ENCODE data around the gene HOXC12.

Gene HOXC12

DNA sequence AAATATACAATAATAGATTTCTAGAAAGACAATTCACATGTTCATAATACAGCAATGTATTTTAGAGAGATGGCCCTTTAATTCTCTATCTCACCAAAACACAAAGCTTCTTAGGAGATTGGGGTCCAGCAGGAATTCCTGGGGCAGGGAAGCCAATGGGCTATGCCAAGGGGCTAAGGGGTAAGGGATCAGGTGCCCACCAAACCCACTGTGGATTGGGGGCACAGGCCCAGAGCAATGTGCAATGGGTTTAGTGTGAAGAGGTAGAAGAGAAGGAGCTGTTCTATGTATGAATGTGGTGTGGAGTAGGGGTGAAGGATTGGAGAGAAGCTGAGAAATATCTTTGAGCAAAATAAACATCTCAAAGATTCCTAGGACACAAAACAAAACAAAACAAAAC is 13.5 kb upstream of the HOXC12 start:
- no peak for DNase-seq

DNA sequence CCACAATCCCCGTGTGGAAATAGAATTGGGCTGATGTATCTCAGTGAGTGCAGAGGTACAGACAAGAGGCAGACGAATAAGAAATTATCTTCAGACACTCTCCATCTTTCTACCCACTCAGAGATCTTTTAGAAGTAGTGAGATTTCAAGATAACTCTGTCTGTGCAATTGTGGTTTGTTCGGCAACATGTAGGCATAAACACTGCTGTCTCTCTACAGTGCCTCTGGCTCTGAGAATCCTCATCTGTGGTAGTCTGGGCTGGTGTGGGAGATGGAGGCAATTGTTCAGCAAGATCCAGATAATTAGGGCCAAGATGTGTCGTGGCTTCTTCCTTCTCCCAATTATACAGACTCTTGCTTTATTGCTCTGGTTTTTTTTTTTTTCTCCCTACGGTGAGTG is 13.0 kb upstream of the HOXC12 start:
- no peak for DNase-seq

DNA sequence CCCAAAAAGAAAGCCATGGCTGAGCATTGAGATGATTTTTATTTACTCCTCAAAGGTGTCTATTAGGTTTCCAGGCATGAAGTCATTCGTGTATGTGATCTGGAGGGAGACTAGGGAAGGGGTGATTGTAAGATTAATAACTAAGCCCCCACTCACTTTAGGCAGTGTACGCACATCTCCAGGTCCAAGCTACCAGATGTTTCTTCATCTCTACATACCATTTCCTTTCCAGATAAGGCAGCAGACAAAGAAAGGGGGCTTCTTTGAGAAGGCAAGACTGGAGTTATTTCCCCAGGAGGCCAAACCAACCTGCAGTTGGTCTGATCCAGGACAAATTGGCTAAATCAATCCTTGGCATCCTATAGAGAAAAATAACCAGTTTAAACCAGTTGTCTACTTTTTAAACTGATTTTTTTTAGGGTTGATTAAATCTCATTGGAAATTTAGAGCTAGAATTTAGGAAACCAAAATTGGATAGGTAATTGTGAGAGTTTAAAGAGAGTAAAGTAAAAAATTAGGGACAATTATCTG is 12.2 kb upstream of the HOXC12 start:
- DNase-seq = no peak

DNA sequence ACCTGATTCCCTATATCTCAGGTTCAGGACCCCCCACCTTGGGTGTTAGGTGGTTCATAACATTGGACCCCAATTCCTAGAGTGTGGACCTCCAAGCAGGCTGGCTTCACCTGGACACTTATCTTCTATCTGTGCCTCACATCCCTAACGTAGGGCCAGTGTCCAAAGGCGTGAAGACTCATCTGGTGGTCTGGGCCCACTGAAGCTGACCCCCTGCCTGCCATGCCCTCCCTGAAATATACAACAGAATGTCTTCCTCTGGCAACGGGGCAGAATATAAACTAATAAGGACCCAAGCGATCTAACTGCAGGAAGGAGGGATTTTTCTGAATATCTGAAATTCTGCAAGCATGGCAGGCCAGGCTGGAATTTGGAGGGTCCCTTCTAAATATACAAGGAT is 10.5 kb upstream of the HOXC12 start:
- DNase-seq = no peak

DNA sequence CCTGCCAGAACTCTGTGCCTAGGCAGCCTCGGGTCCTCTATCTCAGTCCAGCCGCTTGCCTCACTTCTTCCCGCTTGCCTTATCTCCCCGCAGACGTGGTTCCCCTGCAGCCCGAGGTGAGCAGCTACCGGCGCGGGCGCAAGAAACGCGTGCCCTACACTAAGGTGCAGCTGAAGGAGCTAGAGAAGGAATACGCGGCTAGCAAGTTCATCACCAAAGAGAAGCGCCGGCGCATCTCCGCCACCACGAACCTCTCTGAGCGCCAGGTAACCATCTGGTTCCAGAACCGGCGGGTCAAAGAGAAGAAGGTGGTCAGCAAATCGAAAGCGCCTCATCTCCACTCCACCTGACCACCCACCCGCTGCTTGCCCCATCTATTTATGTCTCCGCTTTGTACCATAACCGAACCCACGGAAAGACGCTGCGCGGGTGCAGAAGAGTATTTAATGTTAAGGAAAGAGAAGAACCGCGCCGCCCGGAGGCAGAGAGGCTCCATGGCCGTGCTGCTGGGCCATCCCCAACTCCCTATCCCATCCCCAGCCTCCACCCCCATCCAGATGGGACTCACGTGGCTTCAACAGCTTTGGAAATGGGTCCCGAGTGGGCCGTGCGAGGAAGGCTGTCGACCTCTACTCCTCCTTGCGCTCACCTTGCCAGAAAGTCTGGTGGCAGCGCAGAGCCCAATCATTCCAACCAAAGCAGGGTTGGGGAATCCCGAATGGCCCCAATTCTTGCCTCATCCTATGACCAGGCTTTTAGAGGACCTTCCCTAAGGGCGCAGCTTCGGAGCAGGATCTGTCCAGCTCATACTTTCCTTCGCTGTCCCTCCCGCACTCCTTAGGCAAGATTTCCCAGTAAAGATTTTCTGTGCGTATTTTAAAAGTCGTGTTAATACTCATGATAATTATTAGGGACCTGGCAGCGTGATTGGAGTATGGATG is 9.5 kb upstream of the HOXC12 start:
- DNase-seq = no peak

DNA sequence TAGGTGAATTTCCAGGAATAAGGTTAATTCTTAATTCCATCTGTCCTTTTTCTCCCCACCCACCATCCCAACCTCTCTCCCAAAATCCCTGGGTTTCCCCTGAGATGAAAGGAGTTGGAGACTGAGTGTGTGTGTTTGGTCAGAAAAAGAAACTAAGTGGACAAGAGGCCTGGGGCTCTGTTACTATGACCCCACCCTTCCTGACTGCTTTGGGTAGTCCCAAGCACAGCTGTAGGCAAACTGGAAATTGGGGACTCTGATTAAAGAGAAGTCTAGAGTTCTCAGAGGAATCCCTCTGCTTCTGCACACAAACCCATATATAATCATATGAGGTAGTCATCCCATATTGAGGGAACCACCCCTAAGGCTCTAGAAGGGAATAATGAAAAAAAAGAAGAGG is 7.0 kb upstream of the HOXC12 start:
- DNase-seq = no peak

DNA sequence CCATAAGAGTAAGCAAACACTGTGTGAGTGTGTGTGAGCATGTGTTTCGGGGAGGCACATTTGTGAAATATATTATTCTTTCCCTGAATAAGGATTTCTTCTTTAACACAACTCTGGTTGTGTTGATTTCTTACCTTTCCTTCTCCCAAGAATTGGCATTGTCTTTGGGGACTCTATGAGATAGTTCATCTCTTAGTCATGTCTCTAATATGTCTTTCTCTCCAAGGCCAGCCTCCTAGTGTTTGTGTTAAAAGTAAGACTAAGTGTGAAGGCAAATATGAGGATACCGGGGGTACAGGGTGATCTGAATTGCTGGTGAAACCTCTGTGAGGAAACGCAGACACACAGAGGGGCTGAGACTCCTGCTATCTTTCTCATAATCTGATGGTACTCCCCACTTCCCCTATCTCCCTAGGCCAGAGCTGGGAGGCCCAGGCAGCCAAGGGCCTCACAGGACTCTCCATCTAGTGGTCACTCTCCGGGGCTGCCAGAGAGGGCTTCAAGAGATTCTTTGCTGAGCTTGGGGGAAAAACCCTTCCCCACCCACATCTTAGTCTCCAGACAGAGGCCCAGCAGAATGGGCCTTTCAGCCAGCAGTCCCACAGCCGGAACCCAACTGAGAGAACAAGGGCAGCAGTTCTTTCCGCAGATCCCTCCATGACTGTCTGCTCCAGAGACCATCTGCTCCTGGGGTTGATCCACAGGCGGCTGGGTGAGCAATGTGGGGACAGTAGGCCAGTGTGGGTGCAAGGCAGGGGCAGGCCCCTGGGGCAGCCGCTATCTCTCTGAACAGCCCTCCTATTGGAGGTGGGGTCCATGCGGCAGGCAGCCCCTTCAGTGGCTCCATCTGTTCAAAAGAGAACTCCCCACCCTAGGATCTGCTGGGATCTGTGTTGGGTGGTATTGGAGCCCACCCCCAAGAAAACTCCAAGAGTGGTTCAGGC is 5.8 kb upstream of the HOXC12 start:
- DNase-seq = no peak

DNA sequence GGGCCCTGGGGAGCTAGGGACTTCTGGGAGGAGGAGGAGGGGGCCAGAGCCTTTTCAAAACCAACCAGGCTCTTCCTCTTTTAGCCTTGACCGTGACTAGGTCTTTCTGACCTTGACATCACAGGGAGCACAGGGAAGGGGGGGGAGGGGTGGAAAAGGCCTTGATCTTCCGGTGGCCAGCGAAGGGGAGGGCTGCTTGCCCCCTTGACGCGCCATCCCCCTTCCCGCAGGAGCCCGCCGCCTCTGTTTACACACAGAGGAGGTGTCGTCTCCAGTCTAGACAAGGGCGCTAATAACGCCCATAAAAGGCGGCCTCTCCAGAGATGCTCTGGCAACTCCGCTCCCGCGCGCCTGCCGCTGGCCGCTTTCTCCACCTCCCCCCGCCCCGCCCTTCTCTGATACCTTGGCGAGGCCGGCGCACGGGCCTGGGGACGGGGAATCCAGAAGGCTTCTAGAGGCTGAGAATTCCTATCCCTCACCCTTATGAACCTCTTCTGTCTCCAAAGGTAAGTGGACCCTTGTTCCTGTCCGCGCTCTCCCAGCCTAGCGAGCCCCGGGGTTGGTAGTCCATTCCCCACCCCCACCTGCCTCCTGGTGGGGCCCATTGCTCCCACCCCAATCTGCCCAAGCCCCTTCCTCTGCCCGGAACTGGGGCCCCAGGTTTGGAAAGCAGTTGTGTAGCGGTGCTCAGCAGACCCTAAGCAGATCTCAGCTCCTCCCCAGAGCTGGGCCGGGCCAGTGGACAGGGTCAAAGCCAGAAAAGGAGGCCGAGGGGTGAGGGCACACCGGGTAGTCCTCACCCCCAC is 4.9 kb upstream of the HOXC12 start:
- no peak for DNase-seq

DNA sequence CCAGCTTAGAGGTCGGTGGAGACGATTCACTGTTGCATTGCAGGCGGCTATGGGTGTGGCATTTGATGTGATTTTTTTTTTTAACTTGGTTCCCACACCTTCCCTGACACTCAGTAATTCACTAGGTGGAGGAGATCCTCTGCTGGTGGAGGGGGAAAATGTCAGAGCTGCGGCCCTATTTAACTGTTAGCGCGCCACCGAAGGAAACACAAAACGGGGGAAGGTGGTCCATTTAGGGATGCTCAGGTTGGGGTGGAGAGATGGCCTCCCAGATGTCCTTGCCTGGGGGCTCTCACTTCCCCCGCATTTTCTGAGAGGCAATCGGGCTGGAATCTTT is 4.3 kb upstream of the HOXC12 start:
- no peak for DNase-seq

DNA sequence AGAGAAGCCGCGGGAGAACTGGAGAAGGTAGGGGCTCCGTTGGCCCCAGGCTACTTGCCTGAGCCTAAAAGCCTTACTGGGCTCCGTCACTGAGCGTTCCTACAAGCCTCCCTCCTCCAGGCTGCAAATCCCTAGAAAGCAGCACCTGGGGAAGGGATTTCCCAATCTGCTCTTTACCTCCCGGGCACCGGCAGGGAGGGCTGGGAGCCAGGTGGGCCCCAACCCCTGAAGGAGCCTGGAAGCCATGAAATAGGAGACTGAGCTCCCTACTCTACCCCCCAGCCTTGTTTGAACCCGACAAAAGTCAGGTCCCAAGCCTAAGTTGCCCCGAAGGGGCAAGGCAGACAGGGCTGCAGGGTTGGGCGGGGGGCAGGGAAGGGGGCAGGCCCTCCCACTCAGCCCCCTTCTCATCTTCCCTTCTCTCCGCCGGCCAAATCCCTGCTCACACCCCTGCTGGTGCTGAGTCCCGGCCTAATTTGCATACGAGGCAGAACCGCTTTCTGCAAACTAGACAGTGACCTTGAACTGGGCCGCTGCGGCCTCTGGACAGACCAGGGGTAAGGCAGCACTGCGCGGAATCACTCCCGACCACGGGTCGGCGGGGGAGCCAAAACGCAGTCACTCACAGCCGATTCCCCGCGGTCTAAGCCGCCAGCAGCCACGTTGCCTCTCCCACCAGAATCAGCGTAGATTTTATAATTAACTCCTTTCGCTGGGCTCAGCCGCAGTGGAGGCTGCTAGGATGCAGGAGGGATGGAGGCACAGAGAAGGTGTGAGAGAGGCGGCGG is 3.7 kb upstream of the HOXC12 start:
- DNase-seq = no peak

DNA sequence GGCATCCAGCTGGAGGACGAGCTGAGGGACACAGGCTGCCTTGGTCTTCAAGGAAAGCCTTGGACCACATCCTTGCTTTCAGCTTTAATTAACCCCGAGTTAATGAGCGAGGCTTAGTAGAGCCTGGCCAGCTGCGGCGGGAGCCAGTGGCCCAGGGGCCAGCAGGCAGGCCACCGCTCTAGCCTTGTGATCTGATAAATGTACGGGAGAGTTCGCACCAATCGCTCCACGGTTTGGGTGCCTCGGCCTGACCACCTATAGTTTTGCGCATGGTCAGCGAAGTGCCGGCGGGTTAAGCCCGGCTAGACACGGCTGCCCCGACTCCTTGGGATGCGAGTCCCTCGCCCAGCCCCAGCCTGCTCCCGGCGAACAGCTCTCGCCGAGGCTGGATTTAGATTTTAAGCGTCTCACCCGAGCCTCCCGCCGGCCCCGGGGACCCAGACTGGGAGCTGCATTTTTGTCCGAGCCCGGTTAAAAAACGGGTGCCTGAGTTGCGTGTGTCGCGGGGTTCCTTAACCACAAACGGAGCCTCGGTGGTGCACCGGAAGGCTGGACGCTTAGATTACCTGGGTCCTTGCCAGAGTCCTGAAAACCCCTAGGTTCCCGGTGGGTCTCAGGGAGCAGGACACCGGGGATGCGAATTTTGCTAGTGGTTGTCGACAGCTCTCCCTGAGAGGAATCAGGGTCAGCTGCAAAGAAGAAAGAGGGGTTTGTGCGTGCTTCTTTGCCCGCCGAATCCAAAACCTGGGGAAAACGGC is 2.9 kb upstream of the HOXC12 start:
- DNase-seq = no peak

DNA sequence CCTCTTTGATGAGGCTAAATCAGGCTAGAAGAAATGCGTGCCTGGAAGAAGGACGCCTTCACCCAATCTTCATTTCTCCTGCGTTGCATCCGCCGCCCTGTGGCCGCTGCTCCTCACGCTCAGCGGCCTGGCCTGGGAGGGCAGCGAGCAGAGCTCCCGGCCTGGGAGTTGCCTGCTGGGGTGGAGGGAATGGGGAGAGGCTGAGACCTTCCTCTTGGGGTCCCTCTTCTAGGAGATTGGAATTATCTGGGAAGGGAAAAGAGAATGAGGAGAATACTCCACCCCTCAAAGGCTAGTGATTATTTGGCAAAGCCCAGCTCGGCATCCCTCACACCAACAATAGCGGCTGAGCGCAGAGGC is 2.4 kb upstream of the HOXC12 start:
- no peak for DNase-seq

DNA sequence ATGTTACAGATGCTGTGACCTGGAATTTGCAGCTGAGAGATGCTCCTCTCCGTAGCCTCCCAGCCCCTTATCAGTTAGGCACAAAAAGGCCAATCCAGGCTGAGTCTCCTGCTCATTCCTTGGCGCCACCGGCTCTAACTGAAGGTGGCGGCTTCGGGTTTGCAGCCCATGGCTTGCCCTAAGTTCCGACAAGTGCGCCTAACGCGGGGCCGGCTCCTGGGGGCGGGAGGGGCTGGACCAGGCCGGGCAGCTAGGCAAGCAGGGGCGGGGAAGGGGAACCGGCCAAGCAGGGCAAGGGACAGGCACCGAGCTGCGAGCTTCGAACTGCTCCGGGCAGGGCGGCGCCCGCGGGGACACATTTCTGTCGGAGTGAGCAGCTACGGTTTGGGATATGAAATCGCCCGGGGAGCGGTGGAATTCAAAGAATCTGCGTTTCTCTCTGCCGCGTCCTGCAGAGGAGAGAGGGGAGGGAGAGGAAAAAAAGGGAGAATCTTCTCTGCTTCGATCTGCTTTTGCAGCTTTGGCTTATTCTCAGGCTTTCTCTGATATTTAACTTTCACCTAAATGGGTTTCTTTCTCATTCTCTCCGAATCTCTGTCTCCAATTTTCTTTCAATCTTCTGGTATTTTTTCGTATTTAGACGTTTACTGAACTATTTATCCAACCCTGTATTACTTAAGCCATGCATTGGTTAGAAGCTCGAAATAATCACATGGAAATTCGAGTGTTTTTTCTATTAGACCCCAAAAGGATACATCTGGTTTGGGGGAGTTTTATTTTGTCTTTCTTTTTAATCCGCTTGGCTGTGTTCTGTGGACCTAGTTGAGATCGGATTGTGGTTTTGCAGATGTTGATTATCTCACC is 1.6 kb upstream of the HOXC12 start:
- DNase-seq = no peak

DNA sequence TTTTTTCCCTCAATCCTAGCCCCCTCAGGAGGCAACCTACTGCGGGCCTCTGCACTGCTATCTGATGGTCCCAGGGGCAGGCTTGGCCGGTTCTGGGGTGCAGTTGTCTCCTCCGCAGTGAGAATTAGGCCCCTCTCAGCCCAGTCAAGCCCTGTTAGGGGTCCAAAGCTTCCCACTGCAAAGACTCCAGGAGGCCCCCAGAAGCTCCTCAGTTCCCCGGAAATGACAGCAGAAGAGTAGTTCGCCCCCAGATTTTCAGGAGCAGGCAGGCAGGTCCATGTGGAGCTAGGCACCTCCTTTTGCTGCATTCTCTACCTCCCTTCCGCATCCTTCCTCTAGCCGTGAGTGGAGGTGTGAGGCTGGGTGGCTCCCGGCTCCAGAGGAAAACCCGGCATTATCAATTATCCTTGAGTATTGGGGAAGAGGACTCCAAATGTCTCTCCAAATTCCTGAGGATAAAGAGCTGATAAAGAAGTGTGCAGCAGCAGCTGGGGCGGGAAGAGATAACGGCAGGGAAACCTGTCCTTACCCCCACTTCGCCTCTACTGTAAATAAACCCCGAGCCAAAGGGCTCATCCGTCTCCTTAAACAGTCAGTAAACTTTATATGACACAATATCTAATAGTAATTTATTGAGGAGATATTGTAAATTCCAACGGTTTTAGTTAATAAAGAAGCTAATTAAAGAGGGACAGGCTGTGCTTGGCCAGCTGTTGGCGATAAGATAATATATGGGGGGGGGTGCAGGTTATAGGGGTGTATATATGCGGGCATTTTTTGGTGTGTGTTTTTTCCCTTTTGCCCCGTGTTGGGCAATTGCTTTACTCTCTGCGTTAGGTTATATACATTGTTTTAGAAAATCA is 641 bp upstream of the HOXC12 start:
- no peak for DNase-seq

DNA sequence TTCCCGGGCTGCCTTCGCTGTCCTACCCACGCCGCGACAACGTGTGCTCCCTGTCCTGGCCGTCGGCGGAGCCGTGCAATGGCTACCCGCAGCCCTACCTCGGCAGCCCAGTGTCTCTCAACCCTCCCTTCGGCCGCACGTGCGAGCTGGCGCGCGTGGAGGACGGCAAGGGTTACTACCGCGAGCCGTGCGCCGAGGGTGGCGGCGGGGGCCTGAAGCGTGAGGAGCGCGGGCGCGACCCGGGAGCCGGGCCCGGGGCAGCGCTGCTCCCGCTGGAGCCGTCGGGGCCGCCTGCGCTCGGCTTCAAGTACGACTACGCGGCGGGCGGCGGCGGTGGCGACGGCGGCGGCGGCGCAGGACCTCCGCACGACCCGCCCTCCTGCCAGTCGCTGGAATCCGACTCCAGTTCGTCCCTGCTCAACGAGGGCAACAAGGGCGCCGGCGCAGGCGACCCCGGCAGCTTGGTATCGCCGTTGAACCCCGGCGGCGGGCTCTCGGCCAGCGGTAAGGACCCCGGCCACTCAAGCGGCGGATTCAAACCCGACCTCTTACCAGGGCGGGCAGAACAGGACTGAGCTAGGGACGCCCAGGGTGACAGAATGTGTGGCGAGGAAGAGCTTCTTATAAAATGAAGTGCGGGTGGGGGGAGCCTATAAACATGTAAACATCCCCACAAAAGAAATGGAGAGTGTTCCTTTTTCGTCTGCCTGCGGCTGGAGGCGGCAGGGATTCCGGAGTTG is 503 bp downstream of the HOXC12 start:
- DNase-seq = no peak

DNA sequence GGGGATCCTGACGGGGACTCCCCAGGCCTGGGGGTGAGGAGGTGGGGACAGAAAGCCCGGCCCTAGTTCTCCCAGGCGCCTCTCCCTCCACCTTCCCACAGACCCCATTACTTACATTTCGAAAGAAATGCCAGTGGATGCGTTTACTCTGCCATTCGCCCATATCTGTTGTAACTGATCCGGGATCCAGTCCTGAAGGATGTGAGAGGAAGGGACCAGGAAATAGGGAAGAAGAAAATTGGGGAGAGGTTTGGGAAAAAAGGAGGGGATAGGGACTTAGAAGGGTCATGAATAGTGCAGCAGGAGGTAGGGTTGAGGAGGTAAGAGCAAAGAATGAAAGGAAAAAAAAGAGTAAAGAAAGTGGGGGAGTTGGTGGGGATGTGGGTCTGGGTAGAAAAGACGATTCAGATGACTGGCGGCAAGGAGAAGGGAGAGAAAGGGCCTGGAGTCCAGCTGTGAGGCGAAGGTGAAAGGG is 1.1 kb downstream of the HOXC12 start:
- no peak for DNase-seq

DNA sequence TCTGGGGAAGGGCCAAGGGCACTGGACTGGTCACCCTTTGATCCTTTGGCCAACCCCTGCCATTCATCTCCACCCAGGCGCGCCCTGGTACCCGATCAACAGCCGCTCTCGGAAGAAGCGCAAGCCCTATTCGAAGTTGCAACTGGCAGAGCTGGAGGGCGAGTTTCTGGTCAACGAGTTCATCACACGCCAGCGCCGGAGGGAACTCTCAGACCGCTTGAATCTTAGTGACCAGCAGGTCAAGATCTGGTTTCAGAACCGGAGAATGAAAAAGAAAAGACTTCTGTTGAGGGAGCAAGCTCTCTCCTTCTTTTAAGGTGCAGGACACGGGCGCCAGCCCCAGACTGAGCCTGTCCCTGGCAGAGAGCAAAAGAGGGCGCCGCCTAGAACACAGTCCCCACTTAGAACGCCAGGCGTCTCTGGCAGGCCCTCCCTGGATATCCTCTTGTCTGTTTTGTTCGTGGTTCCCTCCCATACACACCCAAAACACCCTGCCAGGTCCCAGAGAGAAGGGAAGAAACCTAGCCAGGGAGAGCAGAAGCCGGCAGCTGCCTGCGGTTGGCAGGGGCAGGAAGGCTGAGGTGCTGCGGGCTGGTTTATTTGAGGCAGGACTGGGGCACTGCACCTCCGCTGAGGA is 1.7 kb downstream of the HOXC12 start:
- no peak for DNase-seq
